Thoracic aorta (tissue), 2 donors: ENCODE measurements around the gene CEP70. TPM values are rescaled to one million over a fixed set of nuclear protein-coding genes. Genes with fewer than 3 reads are reported as not detected.

Experiments used
- ATAC-seq: fragments of 150-250 bp; one replicate; pipeline ENCODE4 v1.8.0; 2017; ENCODE audit warnings: low read depth; ENCODE audit not compliant: insufficient number of reproducible peaks, low FRiP score
- DNase-seq: peaks from one replicate; pipeline ENCODE4 v3.0.0-alpha.2; 2020; ENCODE audit warnings: low spot score
- H3K27ac ChIP-seq, 2 donors: fragments of 200-600 bp; sonication (generic); 1 replicate in 1 of 2; 2 replicates in 1 of 2; pipeline ENCODE4 v1.5.1; 2016; ENCODE audit warnings: mild to moderate bottlenecking in 2 of 2, moderate library complexity in 2 of 2
- H3K27me3 ChIP-seq: fragments of 200-600 bp; sonication (generic); replicated peaks from 2 replicates; pipeline ENCODE4 v1.6.0; 2016; ENCODE audit warnings: mild to moderate bottlenecking; ENCODE audit not compliant: insufficient read depth
- H3K36me3 ChIP-seq: fragments of 200-600 bp; sonication (generic); one replicate; pipeline ENCODE4 v1.5.1; 2016
- H3K4me1 ChIP-seq, 2 donors: fragments of 200-600 bp; sonication (generic); 1 replicate in 1 of 2; 2 replicates in 1 of 2; pipeline versions ENCODE4 v1.5.1 to v1.6.0; 2016; ENCODE audit warnings: low read depth in 2 of 2, mild to moderate bottlenecking in 1 of 2; ENCODE audit not compliant: control insufficient read depth in 1 of 2
- H3K4me3 ChIP-seq: fragments of 200-600 bp; sonication (generic); 2 replicates; pipeline ENCODE4 v1.5.1; 2016; ENCODE audit warnings: mild to moderate bottlenecking
- H3K9me3 ChIP-seq: fragments of 200-600 bp; sonication (generic); 2 replicates; pipeline ENCODE4 v1.5.1; 2016
- CTCF ChIP-seq: fragments of 200-600 bp; sonication (generic); IDR thresholded peaks from one replicate; pipeline ENCODE4 v1.5.1; 2019; ENCODE audit warnings: antibody characterized with exemption
- total RNA-seq, 2 donors: library from RNA; depleted of rRNA; stranded (reverse); fragments of >200 nt; gene quantifications; one replicate each; pipeline versions ENCODE4 v1.1.0 to v1.2.3, GENCODE V29; 2016

CEP70 gene
- total RNA-seq, 2 donors from 2014 or later, result 18.4 to 38.2 TPM

GRCh38 chr3:138513090-138513843 lies 80.8 kb downstream of the CEP70 start:
- no peak for TF ChIP-seq CTCF
- no peaks in the 10 kb centered on the region for H3K4me1 ChIP-seq
- peaks cover 7% of the 10 kb centered on the region for H3K36me3 ChIP-seq
- H3K4me3 ChIP-seq, result no peak overlapping the region
- no peak for ATAC-seq
- DNase-seq, result no peak
- H3K27me3 ChIP-seq, result no peaks in the 10 kb centered on the region
- H3K9me3 ChIP-seq, result peaks cover 6% of the 10 kb centered on the region
- H3K27ac ChIP-seq, result no peak overlapping the region

- DNase-seq, result no peak
- H3K27me3 ChIP-seq, result no peaks in the 10 kb centered on the region
- no peak overlapping the region for H3K27ac ChIP-seq
- no peaks in the 10 kb centered on the region for H3K9me3 ChIP-seq
- no peak for TF ChIP-seq CTCF
- no peaks in the 10 kb centered on the region for H3K4me1 ChIP-seq
- H3K4me3 ChIP-seq, result no peak overlapping the region
- no peaks in the 10 kb centered on the region for H3K36me3 ChIP-seq
- ATAC-seq, result no peak
These were observed 82.1 kb downstream of the CEP70 start for GRCh38 chr3:138511945-138512344.

GRCh38 chr3:138509586-138509985 lies 84.5 kb downstream of the CEP70 start:
- H3K9me3 ChIP-seq, result no peaks in the 10 kb centered on the region
- DNase-seq (no peak), ATAC-seq (no peak)
- no peaks in the 10 kb centered on the region for H3K27me3 ChIP-seq
- H3K4me1 ChIP-seq, result no peaks in the 10 kb centered on the region
- no peaks in the 10 kb centered on the region for H3K36me3 ChIP-seq
- no peak for TF ChIP-seq CTCF
- H3K4me3 ChIP-seq, result no peak overlapping the region
- no peak overlapping the region for H3K27ac ChIP-seq

- DNase-seq (no peak), ATAC-seq (no peak)
- Histone ChIP-seq H3K27me3 (no peaks in the 10 kb centered on the region), H3K27ac (no peak overlapping the region), H3K4me3 (no peak overlapping the region), H3K36me3 (no peaks in the 10 kb centered on the region), H3K4me1 (no peaks in the 10 kb centered on the region), H3K9me3 (no peaks in the 10 kb centered on the region)
- TF ChIP-seq CTCF, result no peak
These were observed 86.5 kb downstream of the CEP70 start for GRCh38 chr3:138507524-138507923.

GRCh38 chr3:138498991-138499390 lies 95.1 kb downstream of the CEP70 start:
- Histone ChIP-seq H3K4me1 (peaks cover 0 to 5% of the 10 kb centered on the region in 2 donors), H3K27ac (no peak overlapping the region), H3K9me3 (no peaks in the 10 kb centered on the region), H3K36me3 (peaks cover 7% of the 10 kb centered on the region), H3K4me3 (no peak overlapping the region), H3K27me3 (no peaks in the 10 kb centered on the region)
- no peak for ATAC-seq
- no peak for TF ChIP-seq CTCF
- no peak for DNase-seq
